DMS53 treated with DMSO at 0.1 percent for 48 hours (cell line): ENCODE results near the gene ZNF516.
A peak's percentile ranks its signal among the peaks of the same experiment; 100 is the strongest.

Experiments
- DNase-seq: peaks from one replicate; lab custom pipeline; 2025; ENCODE audit not compliant: unreplicated experiment; lab: John Stamatoyannopoulos, UW

The ZNF516 gene

DNA sequence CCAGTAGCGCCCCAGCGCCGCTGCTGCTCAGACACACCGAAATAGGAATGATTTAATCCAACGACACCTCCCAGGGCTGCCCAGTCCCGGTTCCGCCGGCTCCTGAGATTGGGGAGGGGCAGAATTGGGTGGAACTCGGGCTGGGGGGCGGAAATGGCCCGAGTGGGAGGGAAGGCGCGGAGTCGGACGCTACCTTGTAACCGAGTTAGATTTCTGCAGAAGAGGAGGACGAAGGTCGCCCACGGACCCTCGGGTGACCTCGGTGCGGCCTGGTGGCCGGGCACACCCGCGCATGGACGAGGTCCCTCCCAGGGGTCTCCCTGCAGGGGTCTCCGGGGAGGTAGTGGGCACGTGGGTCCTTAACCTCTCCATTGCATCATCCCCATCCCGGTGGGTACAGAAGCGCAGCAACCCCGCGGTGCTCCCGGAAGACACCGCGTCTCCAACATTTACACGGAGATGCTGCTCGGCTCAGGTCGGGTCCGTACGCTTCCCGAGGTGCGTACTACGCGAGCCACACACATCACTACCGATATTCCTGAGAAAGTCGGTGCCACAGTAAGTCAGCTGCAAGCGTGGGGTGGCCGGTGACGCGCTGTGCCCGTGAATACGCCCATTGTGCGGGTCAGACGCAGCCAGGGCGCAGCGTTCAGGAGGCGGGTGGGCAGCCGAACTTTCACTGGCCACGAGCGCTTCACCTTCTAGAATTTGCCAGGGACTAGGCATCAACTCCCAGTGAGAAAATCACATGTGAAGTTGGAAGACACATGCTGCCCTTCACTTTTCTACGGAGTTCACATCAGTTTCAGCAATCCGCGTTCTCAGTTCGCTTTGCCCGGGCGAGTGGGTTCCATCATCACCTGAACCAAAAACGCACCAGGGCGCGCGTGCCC lies 3.0 kb downstream of the ZNF516 start:
- DNase-seq = peak; percentile 75

DNA sequence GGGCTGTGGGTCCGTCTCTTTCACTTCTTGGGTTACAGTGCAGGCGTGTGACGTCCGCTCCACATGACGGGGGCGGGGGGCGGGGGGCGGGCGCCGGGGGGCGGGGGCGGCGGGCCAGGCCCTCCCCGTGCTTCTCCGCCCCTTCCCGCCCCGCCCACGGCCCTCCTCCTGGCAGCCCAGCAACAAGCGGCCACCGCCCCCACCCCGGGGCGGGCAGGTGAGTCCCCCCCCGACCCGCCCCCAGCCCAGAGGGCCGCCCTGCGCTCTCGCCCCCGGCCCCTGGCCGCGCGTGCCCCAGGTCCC lies 3.6 kb downstream of the ZNF516 start:
- peak; percentile 63 for DNase-seq

DNA sequence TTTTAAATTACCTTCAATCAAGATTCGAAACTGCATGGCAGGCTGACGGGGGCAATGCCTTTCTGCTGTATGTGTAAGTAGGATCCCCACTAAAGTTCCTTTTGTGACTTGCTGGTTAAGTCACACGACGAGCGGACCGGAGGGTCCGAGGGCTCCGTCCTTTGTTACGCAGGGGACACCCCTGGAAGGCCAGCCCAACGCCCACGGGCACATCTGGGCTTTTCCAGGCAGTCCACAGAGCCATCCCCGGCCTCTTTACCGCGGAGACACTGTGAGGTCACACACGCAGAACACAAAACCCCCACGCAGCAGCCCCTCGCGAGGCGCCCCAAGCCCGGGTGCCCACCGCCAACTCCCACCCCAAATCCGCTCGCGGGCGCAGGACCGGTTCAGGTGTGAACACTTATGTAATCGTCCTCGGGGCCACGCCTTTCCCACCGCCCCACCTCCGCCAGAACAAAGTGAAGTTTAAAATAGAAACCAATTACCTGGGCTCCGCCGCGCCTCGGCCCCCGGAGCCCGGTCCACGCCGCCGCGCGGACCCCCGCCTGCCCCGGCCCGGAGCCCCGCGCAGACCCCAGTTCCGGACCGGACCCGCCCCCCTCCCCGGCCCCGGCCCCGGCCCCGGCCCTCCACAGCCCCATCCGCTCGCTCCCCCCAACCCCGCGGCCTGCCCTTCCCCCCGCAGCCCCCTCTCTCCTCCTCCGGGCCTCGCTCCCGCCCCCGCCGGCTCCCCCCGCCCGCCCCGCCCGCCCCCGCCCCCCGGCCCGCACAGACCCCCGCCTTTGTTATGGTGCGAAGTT lies 4.2 kb downstream of the ZNF516 start:
- peak; percentile 20 for DNase-seq

DNA sequence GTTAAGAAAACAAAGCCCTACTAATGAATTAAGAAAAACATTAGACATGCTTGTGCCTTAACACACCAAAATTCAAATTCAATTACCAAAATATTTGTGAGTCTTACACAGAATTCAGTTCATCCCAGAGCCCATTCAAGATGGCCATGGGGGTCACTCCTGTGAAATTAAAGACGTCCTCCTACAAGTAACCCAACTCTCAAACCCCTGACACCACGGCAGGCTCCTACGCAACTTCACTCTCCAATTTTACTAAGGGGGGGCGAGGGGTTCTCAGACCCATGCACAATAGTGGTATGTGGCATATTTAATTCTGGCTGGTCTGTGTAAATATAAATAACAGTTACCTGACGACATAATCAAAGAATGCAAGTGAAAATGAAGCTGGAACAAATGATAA lies 5.0 kb downstream of the ZNF516 start:
- no peak for DNase-seq

DNA sequence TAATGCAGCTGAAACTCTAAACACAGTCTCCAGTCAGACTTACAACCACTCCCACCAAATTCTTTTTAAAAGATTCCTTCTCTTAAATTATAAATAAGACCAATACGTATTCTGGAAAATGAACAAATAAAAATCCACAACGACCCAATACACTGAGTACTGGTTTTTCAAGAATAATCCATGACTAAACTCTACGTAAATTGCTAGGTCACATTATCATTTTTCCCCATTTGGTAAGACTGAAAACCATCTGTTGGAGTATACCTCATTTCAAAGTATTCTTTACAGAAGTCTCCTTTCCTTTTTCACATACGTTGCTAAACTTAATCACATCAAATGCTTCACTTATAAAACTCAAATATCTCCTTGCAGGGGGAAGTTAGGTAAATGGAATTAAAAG lies 6.0 kb downstream of the ZNF516 start:
- DNase-seq = no peak

DNA sequence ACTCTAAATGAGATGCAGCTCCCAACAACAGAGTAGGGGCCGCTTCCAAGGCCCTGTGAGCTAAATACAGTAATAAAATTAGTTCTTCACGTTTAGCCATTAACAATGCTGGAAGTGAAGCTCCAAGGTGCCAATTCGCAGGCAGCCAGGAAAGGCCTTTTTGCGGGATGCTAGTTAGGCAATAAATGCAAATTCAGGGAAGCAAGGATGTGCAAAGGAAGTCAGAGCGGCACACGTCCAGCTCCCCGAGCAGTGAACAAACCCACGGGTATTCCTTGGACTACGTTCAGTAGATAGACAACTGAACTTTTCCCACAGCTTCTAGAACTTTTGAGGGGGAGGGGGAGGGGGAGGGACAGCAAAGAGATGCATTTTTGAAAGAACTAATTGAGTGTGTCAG lies 6.9 kb downstream of the ZNF516 start:
- no peak for DNase-seq

DNA sequence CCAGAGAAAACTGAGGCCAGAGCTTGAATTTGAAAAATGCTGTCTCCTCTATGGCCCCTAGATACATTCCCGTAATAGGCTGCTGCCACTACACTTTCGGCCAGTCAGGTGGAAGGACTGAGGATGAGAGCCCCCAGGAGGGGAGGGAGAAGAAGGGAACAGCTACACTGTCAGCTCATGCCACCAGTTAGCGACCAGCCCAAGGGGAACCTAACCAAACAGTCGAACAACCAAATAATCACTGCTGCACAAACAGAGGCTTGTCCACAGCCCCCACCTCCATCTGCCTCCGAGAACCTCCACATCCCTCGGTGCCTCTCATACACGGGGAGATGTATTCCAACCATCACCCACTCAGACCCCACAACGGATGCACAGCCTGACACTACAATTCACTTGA lies 7.3 kb downstream of the ZNF516 start:
- DNase-seq = no peak

DNA sequence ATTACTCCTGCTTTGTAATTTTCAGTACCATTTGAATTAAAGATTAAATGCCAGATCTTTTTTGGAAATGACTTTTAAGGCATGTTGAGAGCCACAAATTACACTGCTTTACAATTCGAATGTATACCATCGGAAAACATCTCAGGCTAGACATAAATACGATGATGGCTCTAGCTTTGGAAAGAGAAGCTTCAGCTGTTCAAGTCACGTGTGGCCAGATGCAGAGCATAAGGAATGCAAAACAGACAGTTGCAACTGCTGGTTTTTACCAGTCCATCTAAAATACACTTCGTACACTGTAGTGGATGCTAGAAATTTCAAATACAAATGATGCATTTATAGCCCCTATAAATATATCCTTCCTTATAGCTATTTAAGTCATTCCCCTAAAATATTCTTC lies 8.0 kb downstream of the ZNF516 start:
- no peak for DNase-seq

DNA sequence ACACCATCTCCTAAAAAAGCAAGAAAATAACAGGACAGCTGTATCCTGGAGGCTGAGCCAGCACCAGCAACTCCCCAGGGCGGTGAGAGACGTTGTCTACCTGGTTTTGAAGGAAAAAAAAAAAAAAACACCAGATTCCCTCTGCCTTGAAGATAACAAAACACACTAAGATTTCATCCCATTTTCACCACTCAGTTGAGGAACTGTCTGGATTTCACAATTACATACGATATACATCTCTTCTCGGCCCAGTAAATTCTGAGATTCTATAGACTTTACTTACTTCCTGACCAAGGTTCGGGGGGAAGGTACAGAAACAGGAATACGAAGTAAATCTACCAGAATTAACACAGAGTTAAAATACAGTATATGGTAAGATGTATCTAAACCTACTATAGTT lies 8.5 kb downstream of the ZNF516 start:
- no peak for DNase-seq

DNA sequence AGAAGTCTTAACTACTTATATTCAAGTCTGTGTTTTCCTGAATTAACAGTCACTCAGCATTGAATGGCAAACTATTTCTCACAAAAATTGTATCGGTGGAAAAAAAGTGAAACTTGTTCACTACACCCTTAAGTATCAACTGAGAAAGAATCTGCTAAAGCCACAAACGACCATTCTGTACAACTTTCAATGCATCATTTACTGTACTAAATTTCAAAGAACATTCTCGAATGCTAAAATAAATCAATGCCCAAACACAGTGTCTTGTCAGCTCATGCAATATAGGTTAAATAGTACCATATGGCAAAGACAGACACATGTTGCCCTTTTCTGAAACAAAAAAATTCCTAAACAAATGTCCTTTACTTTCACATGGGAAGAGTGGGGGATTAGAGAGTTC lies 9.0 kb downstream of the ZNF516 start:
- no peak for DNase-seq

DNA sequence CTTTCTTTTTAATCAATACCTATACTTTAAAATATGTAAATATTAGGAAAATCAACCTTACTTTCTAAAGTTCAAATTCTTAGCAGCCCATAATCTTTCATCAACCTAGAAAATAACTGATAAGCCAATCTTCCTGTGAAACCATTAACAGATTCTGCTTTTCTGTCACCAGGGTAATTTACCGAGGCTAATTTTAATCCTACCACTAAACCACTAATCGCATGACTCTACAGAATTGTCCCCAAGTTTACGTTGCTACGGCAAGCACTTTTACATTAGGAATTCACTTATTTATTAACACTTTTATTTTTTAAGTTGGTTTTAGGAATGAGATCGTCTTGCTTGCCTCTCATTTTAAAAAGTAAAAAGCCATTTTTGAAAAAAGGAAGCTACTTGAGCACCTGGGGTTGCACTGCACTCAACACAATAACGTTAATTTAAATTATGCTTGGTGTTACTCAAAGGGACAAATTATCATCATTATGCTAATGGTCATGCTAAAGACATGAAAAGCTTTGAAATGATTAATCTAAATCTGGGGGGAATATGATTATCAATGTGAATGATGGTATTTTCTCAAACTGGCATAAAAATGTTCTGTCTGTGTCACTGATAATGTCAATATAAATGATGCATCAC lies 10.2 kb downstream of the ZNF516 start:
- DNase-seq = no peak

DNA sequence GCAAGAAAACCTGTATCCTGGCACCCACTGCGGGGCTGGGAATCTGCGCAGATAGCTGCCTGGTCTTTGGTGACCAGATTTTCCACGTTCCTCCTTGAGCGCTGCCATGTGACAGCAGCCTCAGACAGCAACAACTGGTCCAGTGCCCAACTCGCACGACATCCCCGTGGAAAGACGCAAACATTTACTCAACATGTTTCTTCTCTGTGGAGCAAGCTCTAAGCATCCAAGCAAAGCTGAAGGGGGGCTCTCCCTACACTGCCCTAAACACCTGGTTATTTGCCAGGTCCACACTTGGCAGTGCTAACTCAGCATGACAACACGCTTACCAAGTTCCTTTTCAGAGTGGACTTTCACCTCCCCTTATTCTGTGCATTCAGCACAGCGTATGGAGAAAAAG lies 11.3 kb downstream of the ZNF516 start:
- DNase-seq = no peak

DNA sequence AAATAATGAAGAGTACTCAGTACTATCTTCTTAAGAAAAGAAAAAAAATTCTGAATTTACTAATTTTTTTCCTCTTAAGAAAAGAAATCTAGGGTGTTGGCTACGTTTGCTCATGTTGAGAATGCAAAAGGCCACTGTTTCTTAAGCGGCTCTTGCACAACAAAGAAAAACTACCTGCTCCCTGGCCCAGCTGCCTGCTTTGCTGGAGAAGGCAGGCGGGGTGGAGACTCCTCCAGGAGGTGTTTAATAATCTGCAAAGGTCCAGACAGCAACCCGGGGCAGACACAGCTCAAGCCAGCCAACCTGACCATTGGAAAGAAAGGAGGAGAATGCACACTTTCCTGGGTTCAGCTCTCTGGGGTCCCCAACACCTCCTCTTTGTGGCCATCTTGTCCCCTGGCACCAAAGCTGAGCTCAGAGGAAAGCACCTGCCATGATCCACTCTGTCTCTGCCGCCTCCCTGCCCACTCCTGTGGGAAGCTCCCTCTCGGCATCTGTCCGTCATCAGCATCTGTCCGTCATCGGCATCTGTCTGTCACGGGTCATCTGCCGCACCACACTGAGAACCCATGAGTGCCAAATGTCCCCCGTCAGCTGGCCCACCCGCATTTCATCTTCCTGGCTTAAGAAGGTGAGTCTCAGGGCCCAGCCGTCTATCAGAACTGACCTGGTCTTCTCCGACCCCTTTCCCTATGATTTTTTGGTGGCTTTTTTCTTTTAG lies 11.9 kb downstream of the ZNF516 start:
- no peak for DNase-seq

DNA sequence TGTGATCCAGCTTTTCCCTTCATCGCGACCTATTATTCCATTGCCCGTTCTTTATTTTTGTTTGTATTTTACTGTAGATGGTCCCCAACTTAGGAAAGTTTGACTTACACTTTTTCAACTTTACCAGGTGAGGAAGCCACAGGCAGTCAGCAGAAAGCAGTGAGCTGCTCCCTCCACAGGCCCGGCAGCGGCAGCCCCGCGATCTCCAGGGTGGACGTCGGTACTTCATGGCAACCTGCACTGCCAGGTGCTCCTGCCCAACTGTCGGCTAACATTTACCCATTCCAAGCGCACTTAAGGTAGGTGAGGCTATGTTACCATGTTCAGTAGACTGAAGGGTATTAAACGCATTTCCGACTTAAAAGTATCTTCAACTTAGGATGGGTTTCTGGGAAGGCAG lies 12.8 kb downstream of the ZNF516 start:
- no peak for DNase-seq

DNA sequence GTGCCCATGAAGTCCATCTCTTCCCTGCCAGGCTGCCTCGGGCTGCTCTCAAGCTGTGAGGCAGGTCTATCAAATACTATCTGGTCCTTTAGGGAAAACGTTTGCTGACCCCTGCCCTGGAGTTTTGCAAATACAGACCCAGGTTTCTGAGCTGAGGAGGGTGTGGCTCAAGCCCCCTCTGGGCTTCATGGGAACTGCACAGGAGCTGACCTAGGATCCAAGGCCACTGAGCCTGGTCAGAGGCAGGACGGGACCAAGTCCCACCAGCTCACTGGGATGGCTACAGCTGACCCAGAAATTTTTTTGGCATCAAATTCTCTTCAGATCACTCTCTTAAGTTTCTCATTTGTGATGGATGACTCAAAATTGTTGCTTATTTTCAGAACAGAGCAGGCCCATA lies 14.1 kb downstream of the ZNF516 start:
- DNase-seq = no peak

DNA sequence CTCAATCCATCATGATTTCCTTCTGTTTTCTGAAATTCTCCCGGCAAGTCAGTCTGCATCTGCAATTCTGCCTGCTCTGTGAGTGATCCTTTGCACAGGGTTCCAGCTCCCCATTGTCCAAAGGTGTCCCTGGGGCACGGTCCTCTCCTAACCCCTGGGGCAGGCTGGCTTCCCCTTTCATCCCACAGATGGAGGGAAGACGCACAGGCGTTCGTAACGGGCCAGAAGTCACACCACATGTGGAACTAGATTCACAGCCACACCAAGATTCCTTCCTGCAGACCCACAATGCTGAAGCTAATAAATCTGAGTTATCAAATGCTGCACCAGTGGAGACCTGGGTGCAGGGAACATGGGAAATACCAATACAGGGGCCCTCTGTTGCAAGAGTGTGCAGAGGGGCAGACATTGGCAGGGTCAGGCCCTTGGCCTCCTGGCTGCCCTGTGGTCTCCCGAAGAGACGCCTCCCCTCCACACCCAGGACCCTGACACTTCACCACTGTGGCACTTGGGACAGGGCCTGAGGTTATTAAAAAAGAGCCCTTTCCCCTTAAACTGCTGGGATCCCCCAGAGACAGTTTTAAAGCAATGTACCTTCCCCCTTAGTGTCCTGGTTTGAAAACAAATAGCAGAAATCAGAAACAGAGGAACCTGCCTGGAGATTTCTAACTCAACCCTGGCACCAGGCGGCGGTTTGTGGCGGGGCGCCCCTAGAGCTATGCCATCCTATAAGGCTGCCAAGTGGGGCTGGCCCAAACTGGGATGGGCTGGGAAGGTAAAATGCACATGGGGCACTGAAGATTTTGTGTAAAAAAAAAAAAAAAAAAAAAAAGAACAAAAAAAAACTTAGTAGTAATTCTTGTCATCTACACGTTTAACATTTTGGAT lies 15.4 kb downstream of the ZNF516 start:
- DNase-seq = no peak

DNA sequence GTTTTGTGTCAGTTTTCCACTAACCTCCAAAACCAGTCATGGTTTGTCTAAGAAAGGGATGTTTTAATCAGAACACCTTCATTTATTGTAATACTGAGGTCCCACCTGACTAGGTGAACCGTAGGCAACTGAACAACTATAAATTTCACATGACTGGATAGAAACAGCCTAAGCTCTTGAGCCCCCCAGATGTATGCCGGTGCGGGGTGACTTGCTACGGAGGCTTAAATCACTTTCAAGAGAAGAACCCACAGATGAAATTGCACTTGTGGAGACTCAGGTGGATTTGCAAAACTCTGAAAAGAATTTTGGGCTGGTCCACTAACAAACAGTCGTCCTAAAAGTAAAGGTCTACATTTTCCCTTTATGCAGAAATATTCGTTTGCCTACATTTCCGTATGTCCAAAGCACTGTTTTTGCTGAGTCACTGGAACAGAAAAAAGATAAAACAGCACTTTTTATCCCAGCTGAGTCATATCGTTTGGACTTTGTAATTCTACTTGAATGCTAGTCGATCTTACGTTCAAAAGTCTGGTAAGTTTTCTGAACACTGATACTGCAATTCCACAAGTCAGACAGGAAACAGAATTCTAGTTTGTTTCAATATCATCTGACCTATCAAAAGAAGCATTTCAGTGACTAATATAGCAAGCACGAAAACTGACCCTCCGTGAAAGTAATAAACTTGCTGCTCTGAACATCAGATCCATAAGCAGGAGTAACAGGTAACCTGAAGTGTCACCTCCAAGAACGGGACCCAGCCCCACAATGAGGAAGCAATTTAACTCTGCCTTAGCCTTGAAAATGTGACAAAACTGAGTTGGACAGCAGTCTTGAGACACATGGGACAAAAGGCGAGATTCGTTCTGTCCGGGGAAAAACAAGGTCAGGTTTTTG lies 18.1 kb downstream of the ZNF516 start:
- no peak for DNase-seq

DNA sequence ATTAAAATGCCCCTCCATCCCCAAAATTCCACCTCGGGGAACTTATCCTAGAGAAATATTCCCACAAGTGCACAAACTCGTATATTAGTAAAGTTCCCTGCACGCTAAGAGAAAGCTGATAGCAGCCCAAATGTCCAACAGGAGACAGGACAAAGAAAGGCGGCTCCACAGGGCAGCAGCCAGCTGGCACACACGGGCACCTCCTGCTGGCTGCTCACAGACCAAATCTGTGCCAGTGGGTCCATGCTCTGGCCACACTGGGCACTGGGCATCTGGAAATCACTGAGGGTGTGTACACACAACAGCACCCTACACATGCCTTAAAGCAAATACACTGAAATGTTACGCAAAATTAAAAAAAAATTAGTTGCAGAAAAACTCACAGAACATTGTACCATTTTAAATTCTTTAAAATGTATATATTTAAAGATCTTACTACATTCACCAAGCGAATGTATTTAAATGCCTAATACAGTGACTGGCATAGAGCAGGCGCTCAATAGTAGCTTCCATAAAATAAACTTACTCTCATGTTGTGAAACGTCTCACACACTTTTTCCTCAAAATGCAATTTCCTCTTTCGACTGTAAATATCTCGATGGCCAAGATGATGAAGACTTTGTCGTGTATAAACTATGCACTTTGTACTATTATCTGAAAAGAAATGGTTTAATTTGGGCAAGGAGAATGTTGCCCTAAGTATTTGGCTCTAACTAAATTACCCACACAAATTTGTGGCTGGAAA lies 19.4 kb downstream of the ZNF516 start:
- no peak for DNase-seq

DNA sequence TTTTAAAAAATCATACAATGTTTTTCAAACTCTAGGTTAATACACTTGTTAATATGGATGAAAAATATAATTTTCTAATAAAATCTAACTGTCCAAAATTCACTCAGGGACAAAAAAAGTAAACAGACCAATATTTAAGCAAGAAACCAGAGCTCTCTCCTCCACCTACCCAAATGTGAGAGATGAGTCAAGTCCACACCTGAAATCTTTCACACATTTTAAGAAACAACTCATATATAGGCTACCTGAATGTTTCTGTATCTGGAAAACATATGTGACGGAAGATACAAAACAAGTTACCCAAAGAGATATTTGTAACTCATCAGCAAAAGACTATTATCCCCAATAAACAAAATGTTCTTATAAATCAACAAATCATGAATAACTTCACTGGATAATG lies 20.2 kb downstream of the ZNF516 start:
- DNase-seq = no peak
